ENCODE data around the gene KRTAP22-1.

Gene KRTAP22-1

DNA sequence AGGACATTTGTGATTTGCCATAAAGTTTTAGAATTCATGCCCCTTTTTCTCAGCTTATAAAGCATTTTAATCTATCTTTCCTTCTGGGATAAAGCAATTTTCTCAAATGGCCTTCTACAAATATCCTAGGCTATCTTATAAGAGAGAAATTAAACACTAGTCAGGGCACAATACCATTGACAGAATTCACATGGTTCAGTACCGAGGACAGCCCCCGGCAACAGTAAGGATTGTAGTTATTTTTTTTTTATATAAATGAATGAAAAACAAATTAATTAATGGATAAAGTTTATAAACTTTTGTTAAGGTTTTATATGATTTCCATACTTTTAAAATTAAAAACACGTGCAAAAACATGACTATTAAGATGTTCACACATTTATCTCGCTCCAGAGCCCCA, 27.2 kb downstream of the KRTAP22-1 start:
- TF ChIP-seq, protein P1, sequence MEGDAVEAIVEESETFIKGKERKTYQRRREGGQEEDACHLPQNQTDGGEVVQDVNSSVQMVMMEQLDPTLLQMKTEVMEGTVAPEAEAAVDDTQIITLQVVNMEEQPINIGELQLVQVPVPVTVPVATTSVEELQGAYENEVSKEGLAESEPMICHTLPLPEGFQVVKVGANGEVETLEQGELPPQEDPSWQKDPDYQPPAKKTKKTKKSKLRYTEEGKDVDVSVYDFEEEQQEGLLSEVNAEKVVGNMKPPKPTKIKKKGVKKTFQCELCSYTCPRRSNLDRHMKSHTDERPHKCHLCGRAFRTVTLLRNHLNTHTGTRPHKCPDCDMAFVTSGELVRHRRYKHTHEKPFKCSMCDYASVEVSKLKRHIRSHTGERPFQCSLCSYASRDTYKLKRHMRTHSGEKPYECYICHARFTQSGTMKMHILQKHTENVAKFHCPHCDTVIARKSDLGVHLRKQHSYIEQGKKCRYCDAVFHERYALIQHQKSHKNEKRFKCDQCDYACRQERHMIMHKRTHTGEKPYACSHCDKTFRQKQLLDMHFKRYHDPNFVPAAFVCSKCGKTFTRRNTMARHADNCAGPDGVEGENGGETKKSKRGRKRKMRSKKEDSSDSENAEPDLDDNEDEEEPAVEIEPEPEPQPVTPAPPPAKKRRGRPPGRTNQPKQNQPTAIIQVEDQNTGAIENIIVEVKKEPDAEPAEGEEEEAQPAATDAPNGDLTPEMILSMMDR (IDR thresholded peaks at IDR 0.05; ENCODE audit: unreplicated experiment in 3 of 3), result no peak
- Mint-ChIP-seq H3K27ac (no peak overlapping the region), H3K4me3 (no peak overlapping the region), H3K4me1 (no peaks in the 10 kb centered on the region), H3K36me3 (ENCODE audit: low read depth) (no peaks in the 10 kb centered on the region), H3K9me3 (peaks cover 2% of the 10 kb centered on the region), H3K27me3 (ENCODE audit: low read depth) (no peaks in the 10 kb centered on the region)

DNA sequence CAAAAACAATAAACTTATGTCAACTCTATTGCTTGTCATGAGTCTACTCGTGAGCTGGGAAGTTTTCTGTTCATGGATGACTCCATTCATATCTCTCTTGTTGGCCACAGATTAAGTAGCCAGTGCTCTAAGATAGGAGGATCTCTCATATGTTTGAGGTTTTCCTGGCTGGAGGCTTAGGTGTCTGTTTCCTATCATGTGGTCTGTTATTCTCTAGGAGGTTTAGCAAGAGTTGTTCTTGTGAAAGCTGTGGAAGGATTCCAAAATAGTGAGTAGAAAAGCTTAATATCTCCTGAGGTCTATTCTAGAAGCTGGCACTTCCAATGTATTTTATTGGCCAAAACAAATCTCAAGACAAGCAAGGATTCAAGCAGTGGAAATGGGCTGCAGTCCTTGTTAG, 28.3 kb downstream of the KRTAP22-1 start:
- no peaks in the 10 kb centered on the region for H3K36me3 Mint-ChIP-seq (ENCODE audit: low read depth)
- H3K27ac Mint-ChIP-seq, result no peak overlapping the region
- H3K4me1 Mint-ChIP-seq, result no peaks in the 10 kb centered on the region
- TF ChIP-seq, protein P1 (IDR thresholded peaks at IDR 0.05; ENCODE audit: unreplicated experiment in 3 of 3), result no peak
- H3K27me3 Mint-ChIP-seq (ENCODE audit: low read depth), result no peaks in the 10 kb centered on the region
- H3K9me3 Mint-ChIP-seq, result peaks cover 2% of the 10 kb centered on the region
- no peak overlapping the region for H3K4me3 Mint-ChIP-seq

DNA sequence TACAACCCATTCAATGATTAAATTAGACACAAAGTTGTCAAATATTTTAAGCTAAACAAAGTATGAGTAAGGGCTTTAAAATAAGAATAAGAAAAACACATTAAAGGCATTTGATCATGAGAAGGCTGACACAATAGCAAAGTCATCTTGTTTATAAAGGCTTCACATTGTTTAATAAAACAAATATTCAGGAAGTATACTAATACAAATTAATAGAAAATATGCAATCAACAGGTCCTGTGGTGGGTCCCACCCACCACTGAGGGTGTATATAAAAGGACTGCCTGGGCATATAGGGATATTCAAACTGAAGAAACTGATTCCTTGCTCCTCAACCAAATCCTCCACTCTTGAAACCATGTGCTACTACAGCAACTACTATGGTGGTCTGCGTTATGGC, 34.0 kb downstream of the KRTAP22-1 start, which contains the start of gene KRTAP20-2:
Gene KRTAP20-2, plus strand, starts transcription at position 301 of the 400 bp plus-strand sequence. Its CDS starts 58 bp downstream, at position 359.
- H3K27me3 Mint-ChIP-seq (ENCODE audit: low read depth), result no peaks in the 10 kb centered on the region
- TF ChIP-seq, protein P1 (IDR thresholded peaks at IDR 0.05; ENCODE audit: unreplicated experiment in 3 of 3), result no peak
- no peak within 1 kb of the TSS for H3K4me3 Mint-ChIP-seq
- H3K27ac Mint-ChIP-seq, result no peak within 1 kb of the TSS
- H3K9me3 Mint-ChIP-seq, result no peaks in the 10 kb centered on the region
- H3K36me3 Mint-ChIP-seq (ENCODE audit: low read depth), result no peaks in the 10 kb centered on the region
- H3K4me1 Mint-ChIP-seq, result no peaks in the 10 kb centered on the region

DNA sequence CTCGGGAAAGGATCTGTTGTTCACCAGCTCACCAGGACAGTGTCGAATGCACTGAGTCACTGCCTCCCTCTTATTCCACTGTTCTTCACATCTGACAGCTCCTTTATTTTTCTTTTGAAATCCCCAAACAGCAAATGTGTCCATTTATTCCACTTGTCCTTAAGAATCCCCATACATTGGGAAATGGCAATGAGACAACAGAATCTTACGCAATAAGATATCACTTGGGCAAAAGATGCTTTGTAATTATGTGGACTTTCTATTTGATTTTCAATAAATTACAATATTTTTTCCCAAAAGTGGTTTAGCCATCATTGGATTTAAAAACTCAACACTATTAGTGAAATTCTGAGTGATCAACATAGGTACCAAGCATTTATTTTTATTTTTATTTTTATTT, 37.8 kb downstream of the KRTAP22-1 start:
- TF ChIP-seq, protein P1 (IDR thresholded peaks at IDR 0.05; ENCODE audit: unreplicated experiment in 3 of 3), result no peak
- H3K27me3 Mint-ChIP-seq (ENCODE audit: low read depth), result no peaks in the 10 kb centered on the region
- no peak overlapping the region for H3K4me3 Mint-ChIP-seq
- no peaks in the 10 kb centered on the region for H3K4me1 Mint-ChIP-seq
- no peaks in the 10 kb centered on the region for H3K36me3 Mint-ChIP-seq (ENCODE audit: low read depth)
- H3K27ac Mint-ChIP-seq, result no peak overlapping the region
- H3K9me3 Mint-ChIP-seq, result no peaks in the 10 kb centered on the region

DNA sequence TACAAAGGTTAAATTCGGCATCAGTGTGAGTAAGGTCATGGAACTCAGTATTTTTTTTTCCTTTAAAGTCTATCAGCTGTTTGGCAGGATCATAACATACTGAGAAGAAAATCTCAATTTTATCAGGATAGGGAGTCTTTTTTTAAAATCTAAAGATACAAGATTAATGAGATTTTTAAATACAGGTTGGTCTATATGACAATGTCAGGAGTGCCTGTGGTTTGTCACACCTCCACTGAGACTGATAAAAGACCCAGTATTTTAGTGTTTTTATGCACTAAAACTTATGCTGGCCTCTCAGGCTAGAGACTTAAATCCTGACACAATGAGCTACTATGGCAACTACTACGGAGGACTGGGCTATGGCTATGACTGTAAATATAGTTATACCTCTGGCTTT, 41.7 kb downstream of the KRTAP22-1 start, which contains the start of gene KRTAP20-3:
Gene KRTAP20-3, plus strand, starts transcription at position 301 of the 400 bp plus-strand sequence.
- no peaks in the 10 kb centered on the region for H3K9me3 Mint-ChIP-seq
- no peaks in the 10 kb centered on the region for H3K27me3 Mint-ChIP-seq (ENCODE audit: low read depth)
- no peaks in the 10 kb centered on the region for H3K4me1 Mint-ChIP-seq
- H3K27ac Mint-ChIP-seq, result no peak within 1 kb of the TSS
- no peaks in the 10 kb centered on the region for H3K36me3 Mint-ChIP-seq (ENCODE audit: low read depth)
- H3K4me3 Mint-ChIP-seq, result no peak within 1 kb of the TSS
- TF ChIP-seq, protein P1 (IDR thresholded peaks at IDR 0.05; ENCODE audit: unreplicated experiment in 3 of 3), result no peak

DNA sequence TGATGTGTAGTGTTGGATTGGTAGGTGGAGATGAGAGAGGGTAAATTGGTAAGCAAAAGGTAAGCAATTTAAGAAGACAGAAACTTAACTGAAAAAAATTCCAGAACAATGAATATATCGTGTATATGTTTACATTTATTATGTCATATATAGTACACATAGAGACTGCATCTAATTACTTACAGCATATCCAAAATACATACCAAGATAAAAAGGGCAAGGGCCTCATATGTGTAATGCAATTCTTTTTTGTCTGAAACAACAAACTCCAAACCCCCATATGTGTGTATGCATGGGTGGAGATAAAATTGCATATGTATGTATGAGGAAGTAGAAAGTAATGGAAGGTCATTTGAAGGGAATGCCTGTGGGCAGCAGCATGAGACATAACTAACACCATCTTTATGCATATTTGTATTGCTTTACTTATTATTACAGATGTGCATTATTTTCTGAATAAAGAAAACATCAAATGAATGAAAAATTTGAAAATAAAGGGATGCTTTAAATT, 46.1 kb downstream of the KRTAP22-1 start:
- Mint-ChIP-seq H3K27ac (no peak overlapping the region), H3K9me3 (no peaks in the 10 kb centered on the region), H3K27me3 (ENCODE audit: low read depth) (no peaks in the 10 kb centered on the region), H3K4me1 (no peaks in the 10 kb centered on the region), H3K36me3 (ENCODE audit: low read depth) (no peaks in the 10 kb centered on the region), H3K4me3 (no peak overlapping the region)
- TF ChIP-seq, protein P1 (IDR thresholded peaks at IDR 0.05; ENCODE audit: unreplicated experiment in 3 of 3), result no peak

Measured in nephron (organoid).